SW 1271 (cell line): ENCODE data around the gene EVI5L.
"Not testable (repeated sequence)": the region's sequence is repeated elsewhere in the genome, so short reads cannot be mapped to it uniquely, and the experiment has no call there.

Experiments used
- DNase-seq, 2 experiments: peaks; one replicate each; lab custom pipeline; 2025; lab: John Stamatoyannopoulos, UW

Gene EVI5L

DNA sequence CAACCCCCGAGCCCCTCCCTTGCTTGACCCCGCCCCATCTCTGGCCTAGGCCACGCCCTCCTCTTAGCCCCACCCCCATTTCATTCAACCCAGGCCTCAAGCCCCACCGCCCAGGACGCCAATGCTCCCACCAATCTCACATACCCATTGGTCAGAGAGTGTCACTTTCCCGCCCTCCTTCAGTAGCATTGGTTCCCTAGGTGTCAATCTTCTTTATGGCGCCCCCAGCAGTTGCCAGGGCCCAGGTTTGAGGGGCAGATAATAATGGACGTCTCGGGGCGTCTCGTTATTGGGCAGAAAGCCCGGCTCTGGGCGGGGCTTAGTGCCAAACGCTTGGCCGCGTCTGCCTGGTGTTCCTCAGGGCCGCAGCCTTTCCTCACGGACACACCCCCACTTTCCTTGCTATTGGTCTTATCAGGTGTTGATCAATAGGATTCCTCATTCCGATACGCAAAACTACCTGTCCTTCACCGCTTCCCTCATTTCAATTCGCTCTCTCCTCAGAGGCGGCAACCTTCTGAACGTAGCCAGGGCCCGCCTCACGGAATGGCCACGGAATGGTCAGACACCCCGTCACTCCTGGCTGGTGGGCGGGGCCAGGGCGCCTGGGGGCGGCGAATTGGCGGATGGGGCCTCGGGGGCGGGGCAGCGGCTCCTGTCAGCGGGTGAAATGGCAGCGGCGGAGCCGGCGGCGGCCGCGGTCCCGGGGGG is at the start of gene EVI5L:
TSS of gene EVI5L (plus strand) at position 658 of the 711 bp plus-strand sequence. CDS start 16,325 bp downstream, outside the sequence.
- DNase-seq: peak; percentile 100

DNA sequence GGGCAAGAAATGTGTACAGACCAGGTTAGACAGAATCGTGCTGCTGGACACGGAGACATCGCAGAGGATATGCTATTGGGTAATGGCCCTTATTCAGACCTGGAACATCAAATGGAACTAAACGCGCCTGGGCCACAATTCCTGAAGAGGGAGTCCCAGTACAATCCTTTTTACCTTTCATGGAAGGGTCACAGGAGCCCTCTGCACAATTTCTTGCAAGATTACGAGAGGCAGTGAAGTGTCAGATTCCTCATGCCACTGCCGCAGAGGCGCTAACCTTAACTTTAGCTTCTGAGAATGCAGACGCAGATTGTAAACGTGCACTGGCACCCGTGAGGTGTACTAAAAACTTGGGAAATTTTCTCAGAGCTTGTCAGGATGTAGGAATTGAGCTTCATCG is 48.9 kb upstream of the EVI5L start:
- no peak for DNase-seq

- DNase-seq: peak in 1 of 2 experiments; percentile 24
Observed at GRCh38 chr19:7783991-7784423, 46.0 kb upstream of the EVI5L start.

DNA sequence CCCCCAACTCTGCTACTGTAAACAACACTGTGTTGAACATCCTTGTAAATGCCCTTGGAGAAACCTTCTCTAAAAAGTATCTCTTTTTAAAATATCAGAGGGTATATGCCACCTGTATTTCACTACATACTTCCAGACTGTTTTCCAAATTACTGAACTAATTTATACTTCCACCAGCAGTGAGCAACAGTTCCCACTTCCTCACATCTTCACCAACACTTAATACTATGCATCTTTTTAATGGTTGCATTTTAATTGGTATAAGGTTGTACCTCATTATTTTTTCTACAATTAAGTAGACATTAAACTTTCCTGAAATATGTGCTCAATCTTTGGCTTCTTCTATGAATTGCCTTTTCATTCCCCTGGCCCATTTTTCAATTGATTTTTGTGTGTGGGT is 45.2 kb upstream of the EVI5L start:
- DNase-seq: no peak

DNA sequence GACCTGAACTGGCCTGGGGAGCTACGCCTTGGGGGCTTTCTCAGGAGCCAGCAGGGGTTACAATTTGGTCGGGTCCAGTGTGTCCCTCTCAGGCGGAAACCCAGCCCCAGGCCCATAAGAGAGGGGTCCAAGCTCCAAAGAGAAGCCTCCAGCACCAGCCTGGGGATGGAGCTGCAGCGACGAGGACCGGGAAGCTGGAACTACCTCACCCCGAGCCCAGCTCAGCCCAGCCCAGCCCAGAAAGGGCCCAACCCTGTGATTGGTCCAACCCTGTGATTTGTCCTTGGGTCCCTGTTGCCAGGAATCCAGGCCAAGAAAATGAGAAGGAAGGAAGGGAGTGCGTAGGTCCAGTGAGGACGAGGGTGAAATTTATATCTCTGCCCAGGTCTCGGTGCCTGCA is 42.9 kb upstream of the EVI5L start:
- no peak for DNase-seq

DNA sequence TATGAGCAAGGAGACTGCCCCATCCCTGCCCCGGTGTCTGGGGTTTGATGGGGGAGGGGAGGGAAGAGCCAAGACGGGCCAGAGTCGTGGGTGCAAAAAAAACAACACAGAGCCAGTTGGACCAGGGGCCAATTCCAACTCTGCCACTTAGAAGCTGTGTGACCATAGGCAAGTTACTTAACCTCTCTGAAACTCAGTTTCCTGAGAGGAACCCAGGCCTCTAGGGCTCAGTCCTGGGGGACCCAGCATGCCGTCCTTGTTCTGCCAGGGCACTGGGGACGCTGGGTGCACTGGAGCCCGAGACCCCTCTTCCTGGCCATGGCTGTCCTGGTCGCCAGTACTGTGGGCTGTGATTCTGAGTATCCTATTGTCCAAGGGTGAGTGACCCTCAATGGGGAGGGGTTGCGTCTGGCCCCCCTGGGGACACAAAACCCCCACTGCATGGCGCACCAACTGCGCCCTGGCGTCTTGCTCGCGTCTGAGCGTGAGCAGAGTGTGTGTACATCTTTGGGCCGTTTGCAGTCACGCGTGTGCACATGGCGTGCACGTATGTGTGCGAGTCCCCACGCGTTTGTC is 42.3 kb upstream of the EVI5L start:
- no peak for DNase-seq

GRCh38 chr19:7788178-7788932 is 41.7 kb upstream of the EVI5L start:
- DNase-seq: no peak

DNA sequence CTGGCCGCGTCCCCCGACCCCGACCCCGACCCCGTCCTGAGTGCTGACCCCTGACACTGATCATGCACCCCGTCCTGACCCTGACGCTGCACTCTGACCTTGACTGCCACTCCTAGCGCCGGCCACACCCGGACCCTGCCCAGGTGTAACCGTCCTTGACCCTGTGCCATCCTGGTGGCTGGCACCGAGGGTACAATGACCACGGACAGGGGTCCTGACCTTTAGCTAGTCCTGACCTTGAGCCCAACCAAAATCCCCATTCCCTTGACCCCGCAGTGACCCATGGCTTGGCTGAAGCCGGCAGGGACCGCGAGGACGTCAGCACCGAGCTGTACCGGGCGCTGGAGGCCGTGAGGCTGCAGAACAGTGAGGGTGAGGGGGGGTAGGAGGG is 41.1 kb upstream of the EVI5L start:
- DNase-seq: no peak

DNA sequence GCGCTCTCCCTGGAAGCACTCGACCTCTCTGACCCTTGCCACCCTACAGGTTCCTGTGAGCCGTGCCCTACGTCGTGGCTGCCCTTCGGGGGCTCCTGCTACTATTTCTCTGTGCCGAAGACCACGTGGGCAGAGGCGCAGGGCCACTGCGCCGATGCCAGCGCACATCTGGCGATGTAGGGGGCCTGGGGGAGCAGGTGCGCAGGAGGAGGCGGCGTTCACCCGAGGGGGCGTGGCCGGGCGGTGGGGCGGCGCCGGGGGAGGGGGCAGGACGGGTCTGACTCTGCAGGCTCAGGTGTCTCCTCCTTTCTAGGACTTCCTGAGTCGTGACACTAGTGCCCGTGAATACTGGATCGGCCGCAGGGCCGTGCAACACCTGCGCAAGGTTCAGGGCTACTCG is 40.6 kb upstream of the EVI5L start:
- no peak for DNase-seq

GRCh38 chr19:7790416-7790815 is 39.6 kb upstream of the EVI5L start:
- DNase-seq: no peak

DNA sequence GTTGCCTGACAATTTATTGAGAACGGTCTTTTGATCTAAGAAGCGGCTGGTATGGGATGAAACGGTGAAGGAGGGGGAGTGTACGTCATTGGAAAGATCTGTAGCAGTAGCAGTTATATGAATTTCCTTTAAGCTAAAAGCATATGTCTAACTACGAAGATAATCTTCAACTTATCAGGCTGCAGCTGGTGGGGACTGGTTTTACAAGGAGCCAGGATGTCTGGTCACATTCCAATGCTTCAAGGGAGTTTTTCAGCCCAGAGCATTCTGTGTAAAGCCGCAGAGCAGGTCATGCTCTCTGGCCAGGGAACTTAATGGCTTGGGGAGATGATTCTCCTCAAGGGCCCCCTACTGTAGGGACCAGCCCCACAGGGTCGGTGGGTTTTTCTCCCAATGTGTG is 37.7 kb upstream of the EVI5L start:
- DNase-seq: no peak

DNA sequence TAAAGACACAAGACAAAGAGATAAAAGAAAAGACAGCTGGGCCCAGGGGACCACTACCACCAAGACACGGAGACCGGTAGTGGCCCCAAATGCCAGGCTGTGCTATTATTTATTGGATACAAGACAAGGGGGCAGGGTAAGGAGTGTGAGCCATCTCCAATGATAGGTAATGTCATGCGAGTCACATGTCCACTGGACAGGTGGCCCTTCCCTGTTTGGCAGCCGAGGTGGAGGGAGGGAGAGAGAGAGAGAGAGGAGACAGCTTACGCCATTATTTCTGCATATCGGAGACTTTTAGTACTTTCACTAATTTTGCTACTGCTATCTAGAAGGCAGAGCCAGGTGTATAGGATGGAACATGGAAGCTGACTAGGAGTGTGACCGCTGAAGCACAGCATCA is 37.3 kb upstream of the EVI5L start:
- not testable (repeated sequence) for DNase-seq

GRCh38 chr19:7793493-7793892 is 36.5 kb upstream of the EVI5L start:
- no peak for DNase-seq

DNA sequence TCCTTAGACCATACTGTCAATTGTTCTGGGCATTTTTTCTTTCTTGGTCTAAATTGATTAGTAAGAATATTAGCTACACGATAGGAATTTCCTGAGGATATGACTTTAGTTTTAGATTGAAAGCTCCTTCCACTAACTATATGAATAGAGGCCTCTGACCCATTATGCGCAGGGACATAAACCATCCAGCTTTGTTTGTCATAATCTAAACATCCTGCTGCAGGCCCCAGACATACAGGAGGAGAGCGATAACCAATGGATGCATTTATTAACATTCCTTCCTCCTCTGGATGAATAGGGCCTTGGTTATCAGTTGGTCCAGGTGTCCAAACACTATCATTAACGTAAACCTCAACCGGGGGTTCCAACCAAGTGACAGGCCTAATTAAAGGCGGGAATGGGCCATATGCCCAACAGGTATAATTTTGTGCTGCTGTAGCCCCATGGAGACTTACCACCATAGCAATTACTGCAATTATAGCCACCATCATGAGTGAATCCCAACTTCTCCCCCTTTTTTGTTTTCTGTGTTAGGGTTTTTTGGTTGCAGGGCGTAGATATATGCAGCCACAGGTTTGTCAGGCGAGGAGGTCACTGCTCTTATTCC is 34.4 kb upstream of the EVI5L start:
- DNase-seq: no peak

DNA sequence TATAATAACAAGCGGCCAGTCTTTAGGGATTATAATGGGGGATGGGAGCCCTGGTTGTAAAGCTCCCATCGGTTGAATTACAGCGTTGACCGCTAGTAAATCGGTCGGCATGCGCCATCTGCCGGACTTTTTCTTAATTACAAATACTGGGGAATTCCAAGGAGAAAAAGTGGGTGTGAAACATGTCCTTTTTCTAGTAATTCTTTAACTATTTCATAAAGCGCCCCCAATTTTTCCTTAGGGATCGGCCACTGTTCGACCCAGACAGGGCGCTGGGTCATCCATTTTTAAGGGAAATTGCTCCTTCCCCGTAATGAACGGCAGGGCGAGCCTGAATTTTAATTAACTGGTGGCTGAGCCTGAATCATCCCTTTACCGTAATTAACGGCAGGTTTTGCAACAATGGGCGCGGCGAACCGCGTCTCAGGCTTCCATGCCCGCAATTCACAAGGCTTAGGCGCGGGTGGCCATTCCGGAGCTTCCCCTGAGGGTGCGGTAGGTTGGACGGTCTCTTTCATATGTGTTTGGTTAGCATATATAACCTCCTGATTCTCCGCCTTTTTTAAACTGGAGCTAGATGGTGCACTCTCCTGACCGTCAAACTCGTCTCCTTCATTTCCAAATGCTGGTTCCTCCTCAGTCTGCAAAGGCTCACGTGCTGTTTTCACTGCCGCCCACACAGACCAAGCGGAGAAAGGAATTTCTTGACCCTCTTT is 30.2 kb upstream of the EVI5L start:
- peak in 1 of 2 experiments; percentile 48 for DNase-seq

DNA sequence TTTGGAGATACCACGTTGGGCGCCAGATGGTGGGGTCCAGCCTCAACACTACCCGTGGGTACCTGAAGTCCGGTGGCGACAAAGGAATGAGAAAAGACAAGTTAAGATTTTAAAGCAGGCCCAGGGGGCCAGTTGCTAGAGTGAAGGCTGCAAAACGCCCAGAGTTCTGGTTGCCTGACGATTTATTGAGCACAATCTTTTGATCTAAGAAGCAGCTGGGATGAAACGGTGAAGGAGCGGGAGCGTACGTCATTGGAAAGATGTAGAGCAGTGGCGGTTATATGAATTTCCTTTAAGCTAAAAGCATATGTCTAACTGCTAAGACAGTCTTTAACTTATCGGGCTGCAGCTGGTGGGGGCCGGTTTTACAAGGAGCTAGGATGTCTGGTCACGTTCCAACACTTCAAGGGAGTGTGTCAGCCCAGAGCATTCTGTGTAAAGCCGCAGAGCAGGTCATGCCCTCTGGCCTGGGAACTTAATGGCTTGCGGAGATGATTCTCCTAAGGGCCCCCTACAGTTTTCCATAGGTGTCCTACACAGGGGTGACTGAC is 28.9 kb upstream of the EVI5L start:
- DNase-seq: no peak

GRCh38 chr19:7806234-7806633 is 23.8 kb upstream of the EVI5L start:
- no peak for DNase-seq

DNA sequence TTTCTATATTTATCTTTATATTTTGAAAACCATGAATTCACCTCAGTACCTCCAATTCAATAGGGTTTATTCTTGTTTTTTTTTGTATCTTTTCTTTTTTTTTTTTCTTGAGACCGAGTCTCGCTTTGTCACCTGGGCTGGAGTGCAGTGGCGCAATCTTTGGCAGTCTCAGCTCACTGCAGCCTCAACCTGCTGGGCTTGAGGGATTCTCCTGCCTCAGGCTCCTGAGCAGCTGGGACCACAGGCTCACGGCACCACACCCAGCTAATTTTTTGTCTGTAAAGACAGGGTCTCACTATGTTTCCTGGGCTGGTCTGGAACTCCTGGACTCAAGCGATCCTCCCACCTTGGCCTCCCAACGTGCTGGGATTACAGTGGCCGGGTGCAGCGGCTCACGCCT is 23.1 kb upstream of the EVI5L start:
- no peak for DNase-seq

- DNase-seq: no peak
Observed at GRCh38 chr19:7808108-7808507, 21.9 kb upstream of the EVI5L start.

GRCh38 chr19:7811989-7812388 is 18.0 kb upstream of the EVI5L start:
- no peak for DNase-seq

DNA sequence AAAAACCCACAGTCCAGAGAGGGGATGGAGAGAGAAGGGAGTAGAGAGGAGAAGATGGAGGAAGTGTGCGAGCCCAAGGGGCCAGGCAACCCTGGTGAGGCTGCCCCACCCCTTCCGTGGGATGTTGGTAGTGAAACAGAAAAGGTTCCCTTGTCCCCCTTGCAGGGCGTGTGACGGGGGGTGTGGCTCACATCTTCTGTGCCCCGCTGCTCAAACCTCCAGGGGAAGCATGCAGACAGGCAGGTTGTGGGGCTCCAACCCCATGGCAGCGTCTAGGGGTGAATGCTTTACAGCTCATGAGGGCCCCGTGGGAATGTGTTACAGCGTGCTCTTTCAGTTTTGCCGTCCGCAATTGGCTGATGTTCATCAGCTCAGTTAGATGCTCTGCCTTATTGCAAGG is 14.7 kb upstream of the EVI5L start:
- no peak for DNase-seq

- DNase-seq: not testable (repeated sequence)
Observed at GRCh38 chr19:7816040-7816439, 14.0 kb upstream of the EVI5L start.
